Measurements from ENCODE around the gene TST.

TST gene

GRCh38 chr22:37030560-37031281 is 11.5 kb upstream of the TST start:
- Histone ChIP-seq H3K36me3 (ENCODE audit: insufficient read depth) (no peaks in the 10 kb centered on the region), H3K9ac (no peak overlapping the region), H3K4me2 (no peak overlapping the region), H4K20me1 (ENCODE audit: insufficient read depth) (no peaks in the 10 kb centered on the region), H3K79me2 (ENCODE audit: insufficient read depth, low read depth) (no peaks in the 10 kb centered on the region), H2AFZ (ENCODE audit: low read depth) (no peak overlapping the region), H3K4me1 (ENCODE audit: low read depth, poor library complexity, severe bottlenecking) (no peaks in the 10 kb centered on the region), H3K4me3 (IDR thresholded peaks at IDR 0.05; ENCODE audit: insufficient read depth, low read depth, low read length) (no peak overlapping the region), H3K27me3 (ENCODE audit: insufficient read depth, low read depth) (0 out of 2 replicates have a peak, but pooled peaks cover 2% of the 10 kb centered on the region), H3K27ac (no peak overlapping the region)
- TF ChIP-seq CTCF (conservative IDR thresholded peaks at IDR 0.05; ENCODE audit: low read depth, low read length): no peak

DNA sequence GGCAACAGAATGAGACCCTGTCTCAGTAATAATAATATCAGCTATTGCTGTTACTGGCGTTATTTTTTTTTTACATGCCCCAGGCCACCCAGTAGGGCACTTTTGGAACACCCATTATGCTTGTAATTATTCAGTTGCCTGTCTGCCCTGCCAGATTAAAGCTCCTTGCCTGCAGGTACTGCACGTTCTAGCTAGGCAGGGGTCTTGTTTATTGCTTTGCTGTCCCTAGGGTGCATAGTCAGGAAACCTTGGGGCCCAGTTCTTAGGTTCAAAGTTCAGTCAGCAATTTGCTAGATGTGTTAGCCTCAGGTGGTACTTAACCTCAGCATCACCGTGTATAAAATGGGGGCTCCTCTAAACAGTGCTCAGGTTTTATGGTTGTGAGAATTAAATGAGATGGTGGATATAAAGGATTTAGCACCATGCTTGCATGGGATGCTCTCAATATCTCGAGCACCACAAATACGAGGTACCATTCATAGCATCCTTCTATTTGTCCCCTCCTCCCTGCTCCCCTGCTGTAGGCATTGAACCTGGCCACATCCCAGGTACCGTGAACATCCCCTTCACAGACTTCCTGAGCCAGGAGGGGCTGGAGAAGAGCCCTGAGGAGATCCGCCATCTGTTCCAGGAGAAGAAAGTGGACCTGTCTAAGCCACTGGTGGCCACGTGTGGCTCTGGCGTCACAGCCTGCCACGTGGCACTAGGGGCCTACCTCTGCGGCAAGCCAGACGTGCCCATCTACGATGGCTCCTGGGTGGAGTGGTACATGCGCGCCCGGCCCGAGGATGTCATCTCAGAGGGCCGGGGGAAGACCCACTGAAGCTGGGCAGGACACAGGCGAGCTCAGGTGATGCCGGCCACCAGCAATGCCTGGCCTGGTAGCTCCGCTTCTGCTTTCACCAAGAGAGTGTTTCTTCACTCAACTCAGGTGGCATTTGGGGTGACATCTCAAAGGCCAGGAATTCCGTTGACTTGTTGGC is 9.7 kb upstream of the TST start:
- no peak overlapping the region for H3K9ac ChIP-seq

GRCh38 chr22:37027556-37027955 is 8.3 kb upstream of the TST start:
- Histone ChIP-seq H3K36me3 (ENCODE audit: insufficient read depth) (no peaks in the 10 kb centered on the region), H3K4me1 (ENCODE audit: low read depth, poor library complexity, severe bottlenecking) (no peaks in the 10 kb centered on the region), H3K4me2 (no peak overlapping the region), H4K20me1 (ENCODE audit: insufficient read depth) (no peaks in the 10 kb centered on the region), H3K4me3 (IDR thresholded peaks at IDR 0.05; ENCODE audit: insufficient read depth, low read depth, low read length) (no peak overlapping the region), H3K9ac (no peak overlapping the region), H3K27me3 (ENCODE audit: insufficient read depth, low read depth) (no peaks in the 10 kb centered on the region), H3K79me2 (ENCODE audit: insufficient read depth, low read depth) (no peaks in the 10 kb centered on the region), H2AFZ (ENCODE audit: low read depth) (no peak overlapping the region), H3K27ac (no peak overlapping the region)
- TF ChIP-seq CTCF (conservative IDR thresholded peaks at IDR 0.05; ENCODE audit: low read depth, low read length): no peak

More for the DNA sequence above, 9.7 kb upstream of the TST start:
- no peaks in the 10 kb centered on the region for H4K20me1 ChIP-seq (ENCODE audit: insufficient read depth)
- H3K36me3 ChIP-seq (ENCODE audit: insufficient read depth): no peaks in the 10 kb centered on the region
- no peak overlapping the region for H3K27ac ChIP-seq
- no peak overlapping the region for H3K4me2 ChIP-seq
- H3K79me2 ChIP-seq (ENCODE audit: insufficient read depth, low read depth): no peaks in the 10 kb centered on the region
- no peak for TF ChIP-seq CTCF (conservative IDR thresholded peaks at IDR 0.05; ENCODE audit: low read depth, low read length)
- no peaks in the 10 kb centered on the region for H3K4me1 ChIP-seq (ENCODE audit: low read depth, poor library complexity, severe bottlenecking)
- no peak overlapping the region for H2AFZ ChIP-seq (ENCODE audit: low read depth)
- no peak overlapping the region for H3K4me3 ChIP-seq (IDR thresholded peaks at IDR 0.05; ENCODE audit: insufficient read depth, low read depth, low read length)
- no peaks in the 10 kb centered on the region for H3K27me3 ChIP-seq (ENCODE audit: insufficient read depth, low read depth)

GRCh38 chr22:37026325-37026724 is 7.1 kb upstream of the TST start:
- Histone ChIP-seq H2AFZ (ENCODE audit: low read depth) (no peak overlapping the region), H3K4me1 (ENCODE audit: low read depth, poor library complexity, severe bottlenecking) (peaks cover 6% of the 10 kb centered on the region), H3K9ac (no peak overlapping the region), H3K4me2 (no peak overlapping the region), H4K20me1 (ENCODE audit: insufficient read depth) (no peaks in the 10 kb centered on the region), H3K4me3 (IDR thresholded peaks at IDR 0.05; ENCODE audit: insufficient read depth, low read depth, low read length) (no peak overlapping the region), H3K36me3 (ENCODE audit: insufficient read depth) (no peaks in the 10 kb centered on the region), H3K79me2 (ENCODE audit: insufficient read depth, low read depth) (no peaks in the 10 kb centered on the region), H3K27ac (no peak overlapping the region), H3K27me3 (ENCODE audit: insufficient read depth, low read depth) (no peaks in the 10 kb centered on the region)
- TF ChIP-seq CTCF (conservative IDR thresholded peaks at IDR 0.05; ENCODE audit: low read depth, low read length): no peak
